Left cardiac atrium (tissue), 4 donors: Measurements from ENCODE around the gene SGMS1. TPM values are rescaled to one million over a fixed set of nuclear protein-coding genes. Genes with fewer than 3 reads are reported as not detected.
"Not testable (repeated sequence)": the region's sequence is repeated elsewhere in the genome, so short reads cannot be mapped to it uniquely, and the experiment has no call there.

ENCODE experiments used
- ATAC-seq, 2 donors: fragments of 200-7000 bp; cut with Tn5 transposase; one replicate each; pipeline ENCODE4 v1.9.1; 2020; ENCODE audit warnings: mild to moderate bottlenecking in 2 of 2, moderate library complexity in 2 of 2
- DNase-seq: peaks from one replicate; pipeline ENCODE4 v3.0.0-alpha.2; 2020
- intact Hi-C, 2 donors: fragments of 100-400 bp; cut with DNase I; formaldehyde crosslinking; loops; one replicate each; pipeline versions ENCODE4 v1.14.1 to v1.15.1; 2022 to 2023
- total RNA-seq, 2 donors: library from RNA; stranded (reverse); fragmentation: NEBNext Ultra II Directional; extraction: Animal tissue kit (Norgen Biotek cat#: 25700); gene quantifications; one replicate each; pipeline ENCODE4 v1.2.1, GENCODE V29; 2021
- donor health status: DM: no; HTN: yes; CAD: no.
- donor health status: DM: no; HTN: yes; CAD: no; lungs with severe emphysema.
- donor health status: DM: yes; HTN: yes; CAD: no.
- donor health status: Dilated cardiomyopathy.

Gene SGMS1
- total RNA-seq, 2 donors from 2014 or later = 22.4 to 24.4 TPM

- DNase-seq = no peak
- peak; percentile 40 to 88 for ATAC-seq
- intact Hi-C loops = no loop called here
Measured at GRCh38 chr10:50469778-50470193, 154.0 kb downstream of the SGMS1 start.

DNA sequence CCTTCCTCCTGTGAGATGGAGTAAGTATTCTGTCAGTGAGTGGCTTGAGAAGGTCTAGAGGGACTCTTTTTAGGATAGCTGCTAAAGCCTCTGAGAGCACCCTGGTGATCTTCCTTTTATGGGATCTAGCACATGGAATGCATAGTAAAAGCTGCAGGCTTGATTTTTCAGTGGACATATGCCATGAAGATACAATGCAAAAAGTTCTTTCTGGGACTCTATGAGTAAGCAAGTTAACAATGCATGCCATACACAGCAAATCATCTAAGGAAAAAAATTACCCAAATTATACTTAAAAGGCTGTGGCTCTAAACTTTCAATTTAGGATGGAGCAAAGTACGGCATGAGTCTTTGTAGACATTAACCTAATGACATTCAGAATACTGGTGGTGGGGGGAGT is 154.5 kb downstream of the SGMS1 start:
- no peak for DNase-seq
- intact Hi-C loops = no loop called here
- no peak for ATAC-seq

- DNase-seq (no peak), ATAC-seq (no peak)
- intact Hi-C loops = no loop called here
Measured at GRCh38 chr10:50467209-50467608, 156.5 kb downstream of the SGMS1 start.

- no peak for DNase-seq
- peak in 1 of 2 donors; percentile 11 for ATAC-seq
- intact Hi-C loops = no loop called here
Measured at GRCh38 chr10:50464004-50464409, 159.7 kb downstream of the SGMS1 start.

- ATAC-seq (no peak), DNase-seq (no peak)
- intact Hi-C loops = no loop called here
Measured at GRCh38 chr10:50461834-50462233, 161.9 kb downstream of the SGMS1 start.

GRCh38 chr10:50461123-50461522 is 162.6 kb downstream of the SGMS1 start:
- intact Hi-C loops = no loop called here
- ATAC-seq = no peak
- DNase-seq = no peak

DNA sequence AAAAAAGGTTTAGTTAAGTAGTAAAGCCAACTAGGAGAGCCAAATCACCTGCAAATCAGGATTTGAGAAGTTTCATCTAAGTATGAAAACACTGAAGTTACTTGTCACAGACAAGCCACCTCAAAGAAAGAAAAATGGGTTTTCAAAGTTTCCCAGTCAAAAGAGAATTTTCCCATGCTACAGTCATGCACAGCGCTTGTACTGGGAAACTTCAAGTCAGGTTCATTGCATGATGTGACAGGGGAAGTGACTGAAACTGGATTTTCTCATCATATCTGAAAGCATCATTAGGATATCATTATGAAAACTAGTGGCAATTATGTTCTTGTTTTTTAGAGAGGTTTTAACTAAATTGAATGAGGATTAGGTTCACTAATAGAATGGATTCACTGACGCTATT is 167.0 kb downstream of the SGMS1 start:
- DNase-seq (no peak), ATAC-seq (no peak)
- intact Hi-C loops = no loop called here

DNA sequence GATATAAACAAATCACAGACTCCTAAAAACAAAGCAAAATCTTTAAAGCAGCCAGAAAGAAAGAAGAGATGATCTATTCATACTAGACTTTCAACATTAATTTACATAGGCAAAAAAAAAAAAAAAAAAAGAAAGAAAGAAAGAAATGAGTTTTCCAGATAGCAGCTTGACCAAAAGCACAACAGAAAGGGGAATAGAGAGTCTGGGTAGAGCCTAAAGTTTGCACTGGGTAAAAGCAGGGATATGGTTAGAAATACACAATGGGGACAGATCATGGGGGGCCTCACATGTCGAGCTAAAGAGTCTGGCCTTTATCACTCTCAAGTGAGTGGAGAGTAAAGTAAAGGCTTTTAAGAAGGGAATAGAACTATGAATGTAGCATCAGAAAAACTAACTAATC is 169.8 kb downstream of the SGMS1 start:
- intact Hi-C loops = no loop called here
- no peak for DNase-seq
- ATAC-seq = no peak

DNA sequence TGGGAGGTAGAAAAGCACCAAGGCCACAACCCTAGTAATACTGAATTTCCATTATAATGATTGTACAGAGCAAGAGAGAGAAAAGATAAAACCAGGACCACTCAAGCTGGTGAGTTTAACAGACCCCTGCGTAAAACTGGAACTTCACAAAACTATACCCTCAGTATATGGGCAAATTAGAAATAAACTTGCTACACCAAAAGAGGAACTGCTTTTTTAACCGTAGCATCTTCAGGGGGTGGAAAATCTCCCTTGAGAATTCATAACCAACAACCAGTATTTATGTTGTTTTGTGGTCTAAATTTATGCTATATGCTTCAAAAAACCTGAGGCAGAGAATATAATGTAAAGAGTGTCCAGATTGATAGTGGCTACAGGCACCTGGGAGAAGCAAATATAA is 171.2 kb downstream of the SGMS1 start:
- no peak for DNase-seq
- intact Hi-C loops = no loop called here
- no peak for ATAC-seq

- DNase-seq (no peak), ATAC-seq (no peak)
- intact Hi-C loops = no loop called here
Measured at GRCh38 chr10:50447691-50448090, 176.1 kb downstream of the SGMS1 start.

DNA sequence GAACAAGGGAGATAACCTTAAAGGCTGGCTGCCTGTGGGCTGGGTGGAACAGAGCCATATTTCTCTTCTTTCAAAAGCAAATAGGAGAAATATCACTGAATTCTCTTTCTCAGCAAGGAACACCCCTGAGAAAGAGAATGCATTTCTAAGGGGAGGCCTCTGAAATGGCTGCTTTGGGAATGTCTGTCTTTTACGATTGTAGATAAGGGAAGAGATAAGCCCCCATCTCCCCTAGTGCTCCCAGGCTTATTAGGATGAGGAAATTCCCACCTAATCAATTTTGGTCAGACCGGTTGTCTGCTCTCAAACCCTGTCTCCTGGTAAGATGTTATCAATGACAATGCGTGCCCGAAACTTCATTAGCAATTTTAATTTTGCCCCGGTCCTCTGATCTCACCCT is 178.0 kb downstream of the SGMS1 start:
- DNase-seq, intact Hi-C loops: not testable (repeated sequence)

GRCh38 chr10:50440489-50440888 is 183.3 kb downstream of the SGMS1 start:
- intact Hi-C loops = no loop called here
- DNase-seq (no peak), ATAC-seq (no peak)

More for the DNA sequence above, 178.0 kb downstream of the SGMS1 start:
- not testable (repeated sequence) for ATAC-seq

DNA sequence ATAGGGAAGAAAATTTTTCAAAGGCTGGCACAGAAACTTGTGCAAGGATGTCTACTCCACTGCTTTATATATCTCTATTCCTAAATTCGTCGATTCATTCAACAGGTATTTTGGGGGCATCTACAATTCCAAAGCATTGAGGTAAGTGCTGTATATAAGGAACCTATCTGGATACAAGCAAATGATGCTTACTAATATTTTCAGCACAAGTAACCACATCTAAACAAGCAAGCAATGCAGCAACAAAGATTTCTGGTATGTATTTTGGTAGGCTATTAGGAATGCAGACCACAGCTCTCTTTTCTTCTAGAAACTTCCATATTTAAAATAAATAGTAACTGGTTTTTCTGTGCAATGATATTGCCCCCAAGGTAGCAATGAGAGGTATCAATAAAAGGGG is 183.9 kb downstream of the SGMS1 start:
- intact Hi-C loops = no loop called here
- ATAC-seq = no peak

GRCh38 chr10:50439187-50439586 is 184.6 kb downstream of the SGMS1 start:
- no peak for DNase-seq
- ATAC-seq = no peak
- intact Hi-C loops = no loop called here

More for the DNA sequence above, 183.9 kb downstream of the SGMS1 start:
- no peak for DNase-seq

DNA sequence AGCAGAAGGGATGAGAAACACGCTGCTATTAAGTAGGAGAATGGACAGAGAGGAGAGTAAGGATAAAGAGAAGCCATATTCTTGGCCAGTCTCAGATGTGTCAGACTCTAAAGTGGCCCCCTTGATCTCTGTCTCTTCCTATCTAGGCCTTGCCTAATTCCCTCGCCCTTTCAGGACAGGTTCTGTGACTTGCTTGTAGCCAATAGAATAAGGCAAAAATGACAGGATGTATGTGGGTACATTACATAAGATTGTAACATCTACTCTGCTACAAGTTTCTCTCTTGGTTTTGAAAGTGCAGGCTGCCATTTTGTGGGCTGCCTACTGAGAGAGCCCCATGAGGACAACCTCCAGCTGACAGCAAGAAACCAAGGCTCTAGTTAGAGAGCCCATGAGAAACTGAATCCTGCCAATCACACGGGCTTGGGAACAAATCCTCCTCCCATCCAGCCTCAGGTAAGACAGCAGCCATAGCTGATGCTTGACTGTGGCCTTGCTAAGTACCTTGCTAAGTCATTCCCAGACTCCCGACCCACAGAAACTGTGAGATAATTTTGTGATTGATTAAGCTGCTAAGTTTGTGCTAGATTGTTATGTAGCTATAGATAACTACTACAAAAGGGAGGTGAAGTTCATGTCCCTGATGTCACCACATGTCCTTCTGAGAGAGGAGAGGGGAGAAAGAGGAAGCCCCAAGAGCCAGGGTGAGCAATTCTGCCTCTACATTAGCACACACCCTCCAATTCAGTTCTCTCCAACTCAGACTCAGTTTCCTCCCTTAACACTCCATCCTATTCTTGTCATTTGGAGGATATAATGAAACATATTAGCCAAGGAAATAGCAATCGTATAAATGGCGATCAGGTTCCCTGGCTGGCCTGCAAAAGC is 185.5 kb downstream of the SGMS1 start:
- ATAC-seq (no peak), DNase-seq (no peak)
- intact Hi-C loops = no loop called here

- no peak for ATAC-seq
- intact Hi-C loops = no loop called here
- DNase-seq = no peak
Measured at GRCh38 chr10:50437248-50437647, 186.5 kb downstream of the SGMS1 start.

- intact Hi-C loops = no loop called here
- ATAC-seq = no peak
- DNase-seq = no peak
Measured at GRCh38 chr10:50436805-50437204, 187.0 kb downstream of the SGMS1 start.

DNA sequence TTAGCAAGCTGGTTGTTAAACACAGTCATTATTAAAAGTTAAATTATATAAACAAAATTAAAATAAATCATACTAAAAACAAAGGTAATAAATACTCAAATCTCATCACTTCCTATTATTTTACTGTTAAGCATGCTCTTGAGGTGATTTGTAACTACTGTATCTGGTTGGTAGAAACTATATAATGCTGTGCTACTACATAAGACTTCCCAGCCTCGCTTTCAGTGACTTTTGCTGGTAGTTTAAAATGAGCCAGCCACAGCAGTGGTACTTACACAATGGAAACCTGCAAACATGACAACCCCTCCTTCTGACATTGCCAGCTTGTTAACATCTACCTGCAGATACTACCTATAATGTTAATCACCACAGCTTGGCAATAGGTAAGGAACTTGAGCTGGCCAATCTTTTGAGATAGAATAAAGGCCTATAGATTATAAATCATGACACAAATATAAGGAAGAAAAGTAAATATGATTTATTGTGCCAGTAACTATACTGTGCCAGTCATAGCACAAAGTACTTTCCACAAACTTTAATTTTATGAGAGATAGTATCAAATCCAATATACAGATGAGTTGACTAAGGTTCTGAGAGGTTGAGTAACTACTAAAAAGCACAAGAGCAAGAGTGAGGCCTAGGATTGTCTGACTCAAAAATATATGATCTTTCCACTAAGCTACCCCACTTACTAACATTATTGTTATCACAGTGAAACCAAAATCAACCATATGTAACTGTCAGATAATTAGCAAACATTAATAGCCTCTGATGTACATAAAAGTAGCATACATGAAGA is 191.3 kb downstream of the SGMS1 start:
- DNase-seq (no peak), ATAC-seq (no peak)
- intact Hi-C loops = no loop called here

GRCh38 chr10:50431791-50432190 is 192.0 kb downstream of the SGMS1 start:
- DNase-seq = no peak
- intact Hi-C loops = no loop called here
- no peak for ATAC-seq

DNA sequence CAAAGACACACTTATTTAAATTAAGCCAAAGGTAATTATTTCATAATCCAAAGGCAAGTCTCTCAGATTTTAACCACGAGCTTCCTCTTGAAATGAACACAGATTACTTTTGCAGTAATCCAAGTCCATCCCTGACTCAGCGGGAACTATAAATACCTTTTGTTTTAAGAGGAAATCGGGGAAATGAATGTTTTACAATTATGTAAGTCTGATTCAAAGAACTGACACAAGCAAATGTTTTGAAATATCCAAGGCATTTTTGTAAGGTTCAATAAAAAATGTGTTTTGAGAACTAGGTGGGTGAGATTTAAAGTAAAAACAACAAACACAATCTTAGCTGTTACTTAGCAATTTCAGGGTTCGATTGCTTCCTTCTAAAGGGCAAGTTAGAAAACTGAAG is 192.6 kb downstream of the SGMS1 start:
- intact Hi-C loops = no loop called here
- DNase-seq (no peak), ATAC-seq (peak in 1 of 2 donors; percentile 61)
